GM18858 (cell line): Measurements from ENCODE around the gene TELO2.

Experiments used
- ATAC-seq: cut with Tn5 transposase; IDR thresholded peaks from one replicate; pipeline ENCODE4 v1.9.1; 2021; ENCODE audit not compliant: unreplicated experiment

TELO2 gene

DNA sequence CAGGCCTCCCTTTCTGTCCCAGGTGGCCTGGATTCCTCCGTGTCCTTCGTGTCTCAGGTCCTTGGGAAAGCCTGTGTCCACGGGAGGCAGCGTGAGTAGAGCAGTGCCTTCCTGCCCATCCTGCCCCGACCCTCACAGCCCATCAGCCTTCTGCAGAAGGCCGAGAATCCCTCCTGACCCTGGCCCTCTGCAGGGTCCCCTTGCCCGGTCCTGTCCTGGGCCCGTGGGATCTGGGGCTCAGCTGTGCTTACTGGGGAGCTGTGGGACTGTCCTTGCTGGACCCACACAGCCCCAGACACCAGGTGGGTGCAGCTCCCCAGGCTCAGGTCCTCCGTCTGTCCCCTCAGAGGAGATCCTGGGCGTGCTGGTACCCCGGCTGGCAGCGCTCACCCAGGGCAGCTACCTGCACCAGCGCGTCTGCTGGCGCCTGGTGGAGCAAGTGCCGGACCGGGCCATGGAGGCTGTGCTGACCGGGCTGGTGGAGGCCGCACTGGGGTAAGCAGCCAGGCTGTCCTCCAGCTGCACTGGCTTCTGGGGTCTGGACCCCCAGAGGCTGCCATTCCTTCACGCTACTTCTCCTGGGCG lies 3.9 kb downstream of the TELO2 start:
- no peak for ATAC-seq

DNA sequence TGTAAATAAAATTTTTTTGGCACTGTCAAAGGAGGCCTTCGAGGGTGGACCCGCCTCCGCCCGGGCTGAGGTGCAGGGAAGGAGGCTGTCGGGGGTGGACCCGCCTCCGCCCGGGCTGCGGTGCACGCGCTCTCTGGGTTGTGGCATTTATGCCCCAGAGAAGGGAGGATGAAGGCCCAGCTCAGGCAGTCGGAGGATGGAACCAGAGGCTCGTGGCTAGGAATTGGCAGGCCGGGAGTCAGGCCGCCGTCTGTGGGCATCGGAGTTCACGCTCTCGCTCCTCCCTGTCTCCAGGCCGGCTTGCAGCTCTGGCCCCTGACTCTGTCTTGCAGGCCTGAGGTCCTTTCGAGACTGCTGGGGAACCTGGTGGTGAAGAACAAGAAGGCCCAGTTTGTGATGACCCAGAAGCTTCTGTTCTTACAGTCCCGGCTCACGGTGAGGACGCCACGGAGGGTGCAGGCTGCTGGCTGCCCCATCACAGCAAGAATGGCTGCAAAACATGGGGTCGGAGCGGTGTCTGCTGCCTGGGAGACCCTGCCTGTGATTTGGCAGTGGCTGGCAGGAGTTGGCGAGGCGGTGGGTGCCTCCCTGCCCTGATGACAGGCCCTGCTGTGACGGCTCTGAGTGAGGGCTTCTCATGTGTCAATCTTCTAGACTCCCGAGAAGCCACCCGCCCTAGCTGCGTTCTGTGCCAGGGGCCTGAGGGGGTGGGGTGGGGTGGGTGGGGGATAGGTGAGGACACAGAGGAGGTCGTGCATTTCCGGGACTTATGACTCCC lies 5.9 kb downstream of the TELO2 start:
- no peak for ATAC-seq

DNA sequence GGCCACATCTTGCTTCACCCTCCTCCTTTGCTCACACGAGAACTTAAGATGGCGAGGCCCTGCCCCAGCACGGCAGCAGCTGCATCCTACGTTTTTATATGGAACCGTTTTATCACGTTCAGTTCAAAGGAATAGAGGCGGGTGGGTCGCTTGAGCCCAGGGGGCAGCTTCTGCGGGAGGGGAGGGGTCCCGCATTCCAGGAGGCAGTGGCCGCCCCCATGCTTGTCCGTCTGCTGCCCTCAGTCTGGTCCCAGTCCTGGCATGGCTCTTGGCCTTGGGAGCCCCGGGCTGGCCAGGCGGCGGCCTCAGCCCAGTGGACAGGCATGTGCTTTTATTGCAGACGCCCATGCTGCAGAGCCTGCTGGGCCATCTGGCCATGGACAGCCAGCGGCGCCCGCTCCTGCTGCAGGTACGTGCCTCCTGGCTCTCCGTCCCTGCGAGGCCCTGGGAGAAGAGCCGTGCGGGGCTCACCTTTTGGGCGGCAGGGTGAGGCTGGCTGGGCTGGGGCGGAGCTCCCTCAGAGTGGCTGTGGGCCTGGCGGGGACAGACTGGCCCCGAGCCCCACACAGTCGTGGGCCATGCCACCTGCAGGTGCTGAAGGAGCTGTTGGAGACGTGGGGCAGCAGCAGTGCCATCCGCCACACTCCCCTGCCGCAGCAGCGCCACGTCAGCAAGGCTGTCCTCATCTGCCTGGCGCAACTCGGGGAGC lies 6.8 kb downstream of the TELO2 start:
- no peak for ATAC-seq

DNA sequence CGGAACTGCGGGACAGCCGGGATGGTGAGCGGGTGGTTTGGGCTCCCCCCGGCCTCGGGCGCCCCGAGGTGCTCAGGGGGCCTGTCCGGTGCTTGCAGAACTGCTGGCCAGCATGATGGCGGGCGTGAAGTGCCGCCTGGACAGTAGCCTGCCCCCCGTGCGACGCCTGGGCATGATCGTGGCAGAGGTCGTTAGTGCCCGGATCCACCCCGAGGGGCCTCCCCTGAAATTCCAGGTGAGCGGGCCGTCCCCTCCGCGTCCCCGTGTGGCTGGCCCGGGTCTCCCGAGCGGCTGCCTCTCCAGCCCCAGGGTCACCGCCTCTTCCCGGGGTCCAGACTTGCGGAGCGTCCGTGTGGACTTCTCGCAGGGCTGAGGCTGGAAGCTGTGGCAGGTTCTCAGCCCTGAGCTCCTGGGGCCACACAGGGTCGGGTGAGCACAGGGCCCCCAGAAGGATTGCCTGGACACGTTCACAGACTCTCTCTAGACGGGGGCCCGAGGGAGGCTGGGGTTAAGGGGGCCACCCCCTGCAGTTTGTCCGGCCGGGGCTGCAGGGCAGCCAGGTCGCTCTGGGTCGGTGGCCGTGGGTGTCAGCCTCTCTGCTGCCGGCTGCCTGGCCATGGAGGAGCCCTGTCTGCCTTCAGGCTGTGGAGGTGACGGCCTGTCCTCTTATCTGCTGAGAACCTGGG lies 7.4 kb downstream of the TELO2 start:
- no peak for ATAC-seq

DNA sequence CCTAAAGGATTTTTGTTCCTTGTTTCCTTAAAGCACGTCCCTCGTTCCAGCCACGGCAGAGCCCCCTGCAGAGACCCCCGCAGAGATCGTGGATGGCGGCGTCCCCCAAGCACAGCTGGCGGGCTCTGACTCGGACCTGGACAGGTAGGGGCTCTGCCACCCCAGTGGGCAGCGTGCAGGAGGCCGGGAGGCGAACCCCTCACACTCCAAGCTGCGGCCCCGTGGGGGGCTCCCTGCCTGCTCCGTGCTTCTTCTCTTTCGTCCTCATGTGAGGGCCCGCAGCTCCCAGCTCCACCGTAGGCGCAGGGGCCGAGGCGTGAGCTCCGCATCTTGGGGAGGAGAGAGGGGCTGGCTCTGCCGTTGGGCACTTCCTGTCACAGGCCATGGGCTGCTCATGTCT lies 8.5 kb downstream of the TELO2 start:
- ATAC-seq: no peak

DNA sequence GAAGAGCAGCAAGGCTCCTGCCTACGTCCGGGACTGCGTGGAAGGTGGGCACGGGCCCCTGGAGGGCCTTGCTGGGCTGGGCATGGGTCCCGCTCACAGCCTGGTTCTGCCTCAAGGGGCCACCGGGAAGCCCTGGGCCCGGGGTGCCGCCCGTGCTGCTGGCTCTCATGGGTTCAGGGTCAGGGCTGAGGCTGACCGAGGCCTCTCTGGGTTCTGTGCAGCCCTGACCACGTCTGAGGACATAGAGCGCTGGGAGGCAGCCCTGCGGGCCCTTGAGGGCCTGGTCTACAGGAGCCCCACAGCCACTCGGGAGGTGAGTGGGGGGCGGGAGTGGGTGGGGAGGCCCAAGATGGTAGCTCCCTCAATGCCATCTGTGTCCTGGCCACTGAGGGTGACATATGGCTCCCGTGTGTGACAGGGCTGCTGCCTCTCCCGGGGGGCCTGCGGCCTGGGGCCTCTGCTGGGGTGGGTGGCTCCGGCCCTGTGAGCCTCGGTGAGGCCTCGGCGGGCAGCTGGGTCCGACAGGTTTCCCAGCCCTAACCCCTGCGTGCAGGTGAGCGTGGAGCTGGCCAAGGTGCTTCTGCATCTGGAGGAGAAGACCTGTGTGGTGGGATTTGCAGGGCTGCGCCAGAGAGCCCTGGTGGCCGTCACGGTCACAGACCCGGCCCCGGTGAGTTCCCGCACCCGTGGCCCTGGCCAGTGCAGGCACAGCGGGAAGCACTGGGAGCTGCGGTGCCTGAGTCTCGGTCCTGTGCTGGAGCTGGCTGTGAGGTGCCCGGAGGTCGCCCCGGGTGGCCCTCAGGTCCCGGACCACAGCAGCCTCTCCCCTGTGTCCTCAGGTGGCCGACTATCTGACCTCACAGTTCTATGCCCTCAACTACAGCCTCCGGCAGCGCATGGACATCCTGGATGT lies 9.2 kb downstream of the TELO2 start:
- ATAC-seq: no peak

DNA sequence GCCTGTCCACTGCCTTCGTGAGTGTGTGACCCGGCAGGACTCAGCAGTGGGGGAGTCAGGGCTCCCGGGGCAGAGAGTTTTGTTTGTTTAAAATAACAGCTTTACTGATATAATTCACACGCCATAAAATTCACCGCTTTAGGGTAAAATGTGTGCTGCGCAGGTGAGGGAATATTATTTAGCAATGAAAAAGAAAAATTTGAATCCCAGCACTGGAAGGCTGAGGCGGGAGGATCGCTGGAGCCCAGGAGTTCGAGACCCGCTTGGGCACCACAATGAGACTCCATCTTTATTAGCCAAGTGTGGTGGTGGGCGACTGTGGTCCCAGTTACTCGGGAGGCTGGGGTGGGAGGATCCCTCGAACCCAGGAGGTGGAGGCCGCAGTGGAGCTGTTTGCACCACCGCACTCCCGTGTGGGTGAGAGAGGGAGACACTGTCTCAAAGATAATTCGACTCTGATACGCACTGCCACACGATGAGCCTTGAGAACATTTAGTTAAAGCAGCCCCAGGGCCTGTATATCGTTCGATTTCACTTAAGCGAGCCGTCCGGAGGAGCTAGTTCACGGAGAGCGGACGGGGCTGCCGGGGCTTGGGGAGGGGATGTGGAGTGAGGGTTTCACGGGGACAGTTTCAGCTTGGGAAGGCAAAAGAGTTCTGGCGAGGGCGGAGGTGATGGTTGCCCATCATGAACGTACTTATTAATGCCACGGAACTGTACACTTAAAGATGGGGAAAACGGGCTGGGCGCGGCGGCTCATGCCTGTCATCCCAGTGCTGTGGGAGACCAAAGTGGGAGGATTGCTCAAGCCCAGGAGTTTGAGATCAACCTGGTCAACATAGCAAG lies 10.2 kb downstream of the TELO2 start:
- no peak for ATAC-seq

DNA sequence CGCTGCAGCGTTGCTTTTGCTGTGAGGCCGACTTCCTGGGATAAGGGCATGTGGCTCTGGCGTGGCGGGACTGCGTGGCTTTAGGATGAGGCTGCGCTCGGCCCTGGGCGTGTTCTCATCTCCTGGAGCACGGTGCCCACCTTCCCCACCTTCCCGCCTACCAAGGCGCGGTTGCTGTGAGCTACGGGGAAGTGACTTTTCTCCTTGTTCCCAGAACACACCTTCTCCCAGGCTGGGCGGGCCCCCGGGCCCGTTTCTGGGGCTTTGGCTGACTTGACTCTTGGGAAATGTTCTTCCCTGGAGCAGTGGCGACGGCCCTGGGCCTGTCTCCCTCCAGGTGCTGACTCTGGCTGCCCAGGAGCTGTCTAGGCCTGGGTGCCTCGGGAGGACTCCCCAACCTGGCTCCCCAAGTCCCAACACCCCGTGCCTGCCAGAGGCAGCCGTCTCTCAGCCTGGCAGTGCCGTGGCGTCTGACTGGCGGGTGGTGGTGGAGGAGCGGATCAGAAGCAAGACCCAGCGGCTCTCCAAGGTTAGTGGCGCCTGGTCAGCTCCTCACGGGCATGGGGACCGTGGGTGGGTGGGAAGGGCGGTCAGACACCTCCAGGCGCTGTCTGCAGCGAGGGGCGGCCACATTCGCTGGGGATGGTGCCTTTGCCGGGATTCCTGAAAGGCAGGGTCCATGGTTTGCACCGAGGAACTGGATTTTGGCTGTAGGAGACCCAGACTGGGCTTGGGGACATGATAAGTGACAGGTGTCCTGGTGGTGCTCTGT lies 12.1 kb downstream of the TELO2 start:
- ATAC-seq: no peak

DNA sequence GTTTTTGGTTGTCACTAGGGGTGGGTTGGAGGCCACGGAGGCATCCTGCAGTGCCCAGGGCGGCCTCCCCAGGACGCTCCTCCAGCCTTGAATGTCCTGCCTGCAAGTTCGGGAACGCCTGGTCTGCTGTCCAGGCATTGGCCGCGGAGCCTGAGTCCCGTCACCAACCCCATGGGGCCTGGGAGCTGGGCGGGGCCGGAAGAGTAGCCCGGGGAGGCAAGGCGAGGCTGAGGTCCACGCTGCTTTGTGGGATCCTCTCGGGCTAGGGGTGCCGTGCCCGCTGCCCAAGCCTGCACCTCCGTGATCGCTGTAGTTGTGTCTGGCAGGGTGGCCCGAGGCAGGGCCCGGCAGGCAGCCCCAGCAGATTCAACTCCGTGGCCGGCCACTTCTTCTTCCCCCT lies 12.8 kb downstream of the TELO2 start:
- no peak for ATAC-seq

DNA sequence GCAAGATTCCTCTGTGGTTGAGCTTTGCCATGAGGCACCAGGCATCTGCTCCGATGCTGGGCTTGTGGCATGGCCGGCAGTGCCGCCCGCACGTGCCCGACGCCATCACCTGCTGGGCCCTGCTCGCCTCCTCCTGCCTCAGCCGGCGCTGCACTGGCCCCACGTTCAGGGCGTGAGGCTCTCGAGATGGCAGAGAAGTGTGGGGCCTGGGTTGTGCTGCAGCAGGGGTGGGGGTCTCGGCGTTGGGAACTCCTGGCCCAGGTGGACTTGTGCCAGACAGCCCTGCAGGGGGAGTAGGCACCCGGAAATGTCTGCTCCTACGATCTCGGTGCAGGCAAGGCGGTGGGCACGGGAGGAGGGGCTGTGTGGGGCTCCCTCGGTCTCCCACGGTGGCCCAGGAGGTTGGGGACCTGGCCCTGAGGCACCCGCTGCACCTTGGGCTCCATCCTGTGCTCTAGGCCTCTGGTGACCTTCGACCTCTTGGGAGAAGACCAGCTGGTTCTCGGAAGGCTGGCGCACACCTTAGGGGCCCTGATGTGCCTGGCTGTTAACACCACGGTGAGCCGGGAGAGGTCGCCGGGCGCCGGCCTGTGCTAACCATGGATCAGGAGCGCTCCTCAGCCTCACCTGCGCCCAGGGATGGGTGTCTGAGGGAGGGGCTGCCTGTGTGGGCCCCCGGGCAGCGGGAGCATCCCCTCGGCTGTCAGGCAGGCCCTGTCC lies 13.5 kb downstream of the TELO2 start:
- ATAC-seq: no peak

DNA sequence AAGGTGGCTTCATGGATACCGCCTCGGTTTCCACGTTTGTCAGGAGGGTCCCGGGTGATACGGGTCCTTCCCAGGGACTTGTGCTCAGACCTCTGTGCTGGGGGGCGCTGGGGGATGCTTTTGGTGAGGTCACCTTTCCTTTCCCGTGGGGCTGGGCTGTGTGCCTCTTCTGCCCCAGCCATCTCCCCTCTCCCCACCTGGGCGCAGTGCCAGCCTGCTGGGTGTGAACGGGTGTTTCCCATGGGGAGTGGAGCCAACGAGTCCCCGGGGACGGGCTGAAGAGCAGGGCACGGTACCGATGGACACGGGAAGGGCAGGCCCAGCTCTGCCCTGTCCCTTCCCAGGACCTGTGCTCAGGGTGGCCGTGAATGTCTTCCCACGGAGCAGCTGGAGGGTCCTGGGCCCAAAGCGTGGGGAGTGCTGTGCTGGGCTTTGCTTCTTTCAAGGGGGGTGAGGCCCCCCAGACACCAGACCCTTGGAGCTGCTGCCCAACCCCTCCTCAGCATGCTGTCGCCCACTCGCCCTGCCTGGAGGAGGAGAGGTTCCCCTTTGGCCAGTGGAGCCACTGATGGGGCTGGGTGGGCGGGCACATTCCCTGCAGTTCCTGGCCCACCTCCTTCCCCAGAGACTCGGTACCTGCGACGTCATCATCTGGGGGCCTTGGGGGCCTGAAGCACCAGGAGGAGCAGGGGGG lies 15.5 kb downstream of the TELO2 start:
- no peak for ATAC-seq

DNA sequence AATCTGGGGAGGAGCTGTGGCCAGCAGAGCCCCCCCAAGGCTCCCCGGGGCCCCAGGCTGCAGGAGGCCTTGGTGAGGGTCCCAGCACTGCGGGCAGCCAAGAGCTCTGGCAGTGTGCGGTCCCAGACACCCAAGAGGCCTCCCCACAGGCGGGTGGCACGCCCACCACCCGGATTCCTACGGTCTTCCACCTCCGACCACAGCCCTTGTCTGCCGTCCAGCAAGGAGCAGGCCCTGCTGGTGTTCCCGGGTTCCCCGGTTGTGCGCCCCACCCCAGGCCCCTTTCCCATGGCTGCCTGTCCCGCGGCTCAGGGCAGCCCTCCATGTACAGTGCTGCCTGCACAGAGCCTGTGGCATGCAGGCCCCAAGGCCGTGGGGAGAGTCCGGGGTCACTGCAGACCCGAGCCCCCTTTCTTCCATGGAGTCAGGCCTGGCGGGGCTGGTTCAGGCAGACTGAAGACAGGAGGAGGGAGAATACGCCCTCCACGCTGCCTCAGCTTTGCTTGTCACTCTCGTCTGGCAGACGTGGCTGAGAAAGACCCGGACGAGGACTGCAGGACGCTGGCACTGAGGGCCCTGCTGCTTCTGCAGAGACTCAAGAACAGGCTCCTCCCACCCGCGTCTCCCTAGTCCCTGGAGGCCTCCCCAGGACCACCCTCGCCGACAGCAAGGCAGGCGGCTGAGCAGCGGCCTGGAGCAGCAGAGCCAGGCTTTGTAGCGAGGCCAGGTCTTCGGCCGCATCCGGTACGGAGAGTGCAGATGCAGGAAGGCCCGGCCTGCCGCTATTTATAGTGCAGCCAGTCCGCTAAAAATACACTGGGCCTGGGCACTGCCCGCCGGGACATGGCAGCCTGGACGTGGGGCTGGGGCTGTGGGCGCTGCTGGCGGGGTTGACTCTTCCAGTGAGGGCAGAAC lies 16.4 kb downstream of the TELO2 start:
- no peak for ATAC-seq

DNA sequence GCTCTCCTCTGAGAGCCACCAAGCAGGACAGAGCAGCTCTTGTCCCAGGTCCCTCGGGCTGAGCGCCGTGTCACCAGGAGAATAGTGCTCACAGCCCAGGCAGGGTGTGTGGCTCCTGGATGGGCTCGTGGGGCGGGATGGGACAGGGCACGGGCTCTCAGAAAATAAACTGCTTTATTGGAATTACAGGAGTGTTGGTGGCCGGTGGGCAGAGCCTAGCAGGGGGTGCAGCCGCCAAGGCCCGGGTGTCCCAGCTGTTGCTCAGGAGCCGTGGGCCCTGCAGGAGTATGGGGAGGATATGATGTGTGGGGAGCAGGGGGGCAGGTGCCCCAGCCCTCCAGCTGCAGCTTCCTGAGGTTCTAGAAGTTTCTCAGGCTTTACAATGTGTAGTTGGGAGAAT lies 17.1 kb downstream of the TELO2 start:
- no peak for ATAC-seq

DNA sequence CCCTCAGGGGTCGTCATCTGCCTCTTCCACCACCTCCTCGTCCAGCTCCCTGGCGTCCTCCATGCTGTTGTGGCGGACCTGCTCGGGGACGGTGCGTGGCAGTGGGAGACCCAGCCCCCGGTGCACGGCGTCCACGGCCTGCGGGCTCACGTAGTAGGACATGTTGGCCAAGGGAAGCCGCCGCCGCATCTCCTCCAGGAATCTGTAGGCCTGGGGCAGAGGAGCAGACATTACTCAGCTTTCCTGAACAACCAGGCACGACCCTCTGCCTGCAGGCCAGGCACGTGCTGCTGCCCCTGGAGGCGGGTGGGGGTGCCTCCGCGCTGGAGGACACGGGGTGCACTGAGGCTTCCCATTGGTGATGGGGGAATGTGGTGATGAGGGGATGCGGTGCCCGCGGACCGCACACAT lies 17.8 kb downstream of the TELO2 start:
- no peak for ATAC-seq

DNA sequence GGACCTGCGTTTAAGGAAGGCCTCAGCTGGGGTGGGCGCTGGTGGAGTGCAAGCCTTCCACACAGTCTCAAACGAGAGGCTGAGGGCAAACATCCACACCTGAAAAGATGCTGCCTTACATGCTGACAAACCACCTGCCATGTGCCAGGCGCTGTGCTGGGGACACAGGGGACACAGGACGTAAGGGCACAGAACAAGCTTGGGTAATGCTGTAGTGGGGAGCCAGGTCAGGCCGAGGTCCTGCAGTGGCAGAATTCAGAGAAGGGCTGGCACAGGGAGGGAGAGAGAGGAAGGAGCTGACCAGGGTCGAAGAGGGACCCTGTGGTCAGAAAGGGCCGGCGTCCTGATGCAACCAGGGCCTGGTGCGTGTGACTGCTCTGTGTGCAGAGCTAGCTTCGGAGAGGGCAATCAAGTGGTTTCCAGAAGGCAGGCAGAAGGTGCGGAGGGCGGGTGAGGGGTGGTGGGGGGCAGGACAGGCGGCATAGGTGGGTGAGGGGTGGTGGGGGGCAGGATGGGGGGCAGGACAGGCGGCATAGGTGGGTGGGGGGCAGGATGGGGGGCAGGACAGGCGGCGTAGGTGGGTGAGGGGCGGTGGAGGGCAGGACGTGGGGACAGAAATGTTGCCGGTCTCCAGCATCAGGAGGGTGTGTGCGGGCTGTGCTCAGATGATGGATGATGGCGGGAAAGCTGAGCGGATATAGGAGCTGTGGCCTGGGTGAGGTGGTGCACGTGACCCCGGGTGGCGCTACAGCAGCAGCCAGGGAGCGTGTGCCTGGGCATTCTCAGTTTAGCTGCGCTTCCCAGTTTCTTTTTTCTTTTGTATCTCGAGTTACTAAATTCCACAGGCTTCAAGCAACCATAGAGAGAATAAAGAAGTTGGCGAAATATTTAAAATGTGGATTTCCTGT lies 18.8 kb downstream of the TELO2 start:
- ATAC-seq: no peak

DNA sequence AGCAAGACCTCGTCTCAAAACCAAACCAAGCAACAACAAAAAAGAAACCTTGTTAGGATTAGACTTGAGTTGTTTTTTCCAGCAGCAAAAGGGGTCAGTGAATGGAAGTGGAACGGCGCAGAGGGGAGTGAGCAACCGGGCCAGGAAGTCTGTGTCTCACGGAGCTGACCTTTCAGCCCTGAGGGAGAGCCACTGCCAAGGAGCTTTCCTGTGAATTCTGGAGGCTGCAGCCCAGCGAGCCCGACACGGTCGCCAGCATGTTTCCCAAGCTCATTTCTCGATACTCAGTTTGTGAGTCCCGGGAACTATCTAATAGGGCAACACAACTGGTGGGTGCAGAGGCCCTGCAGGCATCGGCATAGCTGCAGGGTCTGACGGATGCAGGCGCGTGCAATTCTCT lies 19.6 kb downstream of the TELO2 start:
- no peak for ATAC-seq
